GM19372 (cell line): ENCODE measurements around the gene FAS.
A peak's percentile ranks its signal among the peaks of the same experiment; 100 is the strongest.
"Not testable (repeated sequence)": the region's sequence is repeated elsewhere in the genome, so short reads cannot be mapped to it uniquely, and the experiment has no call there.

Experiments used
- ATAC-seq: cut with Tn5 transposase; IDR thresholded peaks from one replicate; pipeline ENCODE4 v1.9.1; 2021; ENCODE audit warnings: mild to moderate bottlenecking, low read depth, moderate library complexity; ENCODE audit not compliant: unreplicated experiment

The FAS gene

DNA sequence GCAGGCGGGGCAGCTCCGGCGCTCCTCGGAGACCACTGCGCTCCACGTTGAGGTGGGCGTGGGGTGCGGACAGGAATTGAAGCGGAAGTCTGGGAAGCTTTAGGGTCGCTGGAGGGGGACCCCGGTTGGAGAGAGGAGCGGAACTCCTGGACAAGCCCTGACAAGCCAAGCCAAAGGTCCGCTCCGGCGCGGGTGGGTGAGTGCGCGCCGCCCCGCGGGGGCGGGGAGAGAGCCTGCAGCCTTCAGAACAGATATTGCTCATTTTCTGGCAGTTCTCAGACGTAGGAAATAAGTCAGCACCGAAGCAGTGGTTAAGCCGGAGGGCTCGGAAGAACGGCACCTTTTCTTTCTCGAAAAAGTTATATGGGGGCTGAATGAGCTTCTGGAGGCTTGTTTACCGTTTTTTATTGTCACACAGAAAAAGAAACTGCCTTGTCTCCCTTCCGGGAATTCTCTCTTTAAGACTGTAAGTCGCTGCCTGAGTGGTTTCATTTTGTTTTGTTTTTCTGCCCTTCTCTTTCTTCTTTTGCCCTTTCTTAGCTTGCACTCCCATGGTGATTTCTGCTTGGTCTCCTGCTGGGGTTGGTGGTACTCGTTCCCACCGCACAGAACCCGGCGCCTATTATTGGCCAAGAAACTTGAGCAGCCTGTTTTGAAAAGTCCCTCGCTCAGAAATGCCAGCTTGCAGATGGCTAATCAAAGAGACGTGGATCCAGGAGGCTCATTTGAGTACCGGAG lies 732 bp downstream of the FAS start:
- peak; percentile 33 for ATAC-seq

DNA sequence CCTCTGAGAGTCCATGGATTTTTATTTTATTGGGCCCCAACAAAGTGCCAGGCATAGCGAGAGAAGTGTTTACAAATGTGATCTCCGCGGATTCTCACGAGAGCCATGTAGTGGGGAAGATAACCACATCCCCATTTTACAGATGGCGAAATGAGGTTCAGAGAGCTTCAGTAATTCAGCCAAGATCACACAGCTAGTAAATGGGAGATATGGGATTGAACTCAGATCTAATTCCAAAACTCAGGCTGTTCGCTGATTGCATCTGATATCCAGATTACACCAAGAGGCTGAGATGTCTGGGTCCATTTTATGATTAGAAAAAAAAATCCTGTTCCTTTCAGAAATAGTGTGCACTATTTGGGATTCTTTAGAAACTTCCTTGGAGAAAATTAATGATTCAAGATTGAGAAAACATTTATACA lies 1.3 kb downstream of the FAS start:
- ATAC-seq, result no peak

DNA sequence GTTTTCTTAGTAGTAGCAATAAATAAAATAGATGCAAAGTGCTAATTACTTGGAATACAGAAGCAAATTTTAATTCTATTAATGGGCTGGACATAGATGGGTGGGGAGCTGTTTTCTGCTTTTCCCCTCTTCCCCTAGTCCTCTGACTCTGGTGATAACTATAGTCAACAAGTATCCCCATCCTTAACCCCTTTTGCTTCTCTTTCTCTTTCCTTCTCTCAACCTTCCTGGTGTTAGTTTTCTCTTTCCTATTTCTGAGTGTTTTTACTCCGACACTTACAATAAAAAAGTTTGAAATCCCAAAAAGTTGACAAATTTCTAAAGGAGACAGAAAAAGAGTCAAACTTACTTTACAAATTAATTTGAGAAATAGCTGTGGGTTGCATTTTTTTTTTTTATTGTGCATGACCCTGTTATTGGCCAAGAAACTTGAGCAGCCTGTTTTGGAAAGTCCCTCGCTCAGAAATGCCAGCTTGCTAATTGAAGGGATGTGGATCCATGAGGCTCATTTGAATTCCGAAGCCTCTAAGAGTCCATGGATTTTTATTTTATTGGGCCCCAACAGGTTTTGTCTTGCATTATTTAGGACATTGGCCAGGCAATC lies 2.4 kb downstream of the FAS start:
- no peak for ATAC-seq

DNA sequence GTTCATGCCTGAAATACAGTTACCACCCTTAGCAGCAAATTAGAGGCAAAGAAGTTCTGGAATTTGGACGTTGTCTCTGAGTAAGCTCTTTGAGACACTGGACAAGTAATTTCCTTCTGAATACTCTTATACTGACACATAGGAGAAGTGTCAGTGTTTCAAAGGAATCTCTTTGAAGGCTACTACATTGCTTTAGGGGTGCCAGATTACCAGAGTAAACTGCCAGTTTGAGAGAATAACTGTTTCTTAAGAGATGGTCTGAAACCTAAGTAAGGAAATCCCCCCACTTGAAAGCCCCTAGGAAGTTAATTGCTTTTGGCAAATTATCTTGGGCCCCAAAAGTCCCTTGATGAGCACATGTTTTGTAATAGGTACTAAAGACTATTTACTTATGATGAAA lies 3.4 kb downstream of the FAS start:
- ATAC-seq, result no peak

DNA sequence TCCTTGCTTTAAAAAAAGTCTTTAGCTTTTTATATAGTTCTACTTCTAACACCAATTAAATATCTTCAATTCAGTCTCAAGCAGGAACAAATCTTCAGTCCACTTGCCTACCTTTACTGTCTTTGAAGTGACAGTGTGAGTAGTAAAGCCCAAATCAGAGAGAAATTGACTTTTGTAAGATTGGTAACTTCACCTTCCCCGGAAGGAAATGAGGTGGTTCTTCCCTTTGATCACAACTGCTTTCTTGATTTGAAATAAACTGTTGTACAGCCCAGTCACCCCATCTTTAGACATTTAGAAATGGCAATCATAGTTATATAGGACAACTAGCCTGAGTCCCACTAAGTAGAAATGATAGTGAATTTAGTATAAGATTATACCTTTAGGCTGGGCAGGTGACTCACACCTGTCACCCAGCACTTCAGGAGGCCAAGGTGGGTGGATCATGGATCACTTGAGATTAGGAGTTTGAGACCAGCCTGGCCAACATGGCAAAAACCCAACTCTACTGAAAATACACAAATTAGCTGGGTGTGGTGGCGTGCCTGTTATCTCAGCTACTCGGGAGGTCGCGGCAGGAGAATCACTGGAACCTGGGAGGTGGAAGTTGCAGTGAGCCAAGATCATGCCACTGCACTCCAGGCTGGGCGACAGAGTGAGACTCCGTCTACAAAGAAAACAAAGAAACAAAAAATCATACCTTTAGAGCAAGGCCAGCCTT lies 4.7 kb downstream of the FAS start:
- ATAC-seq, result no peak

DNA sequence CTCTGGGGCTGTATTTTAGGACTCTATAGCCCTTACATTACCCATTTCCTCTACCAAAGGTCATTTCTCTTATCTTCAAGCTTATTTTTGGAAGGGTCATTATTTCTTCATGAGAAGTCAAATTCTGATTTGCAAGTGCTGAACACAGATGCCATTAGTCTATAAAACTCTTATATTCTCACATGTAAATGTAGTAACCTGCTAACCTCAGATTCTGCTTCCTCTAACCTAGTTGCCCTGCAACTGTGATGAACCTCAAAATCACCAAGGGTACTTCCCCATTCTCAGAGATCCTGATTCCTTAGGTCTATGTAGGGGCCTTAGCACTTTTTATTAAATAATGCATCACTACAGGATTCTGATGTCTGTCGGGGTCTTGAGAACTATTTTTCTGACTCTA lies 6.3 kb downstream of the FAS start:
- ATAC-seq, result no peak

DNA sequence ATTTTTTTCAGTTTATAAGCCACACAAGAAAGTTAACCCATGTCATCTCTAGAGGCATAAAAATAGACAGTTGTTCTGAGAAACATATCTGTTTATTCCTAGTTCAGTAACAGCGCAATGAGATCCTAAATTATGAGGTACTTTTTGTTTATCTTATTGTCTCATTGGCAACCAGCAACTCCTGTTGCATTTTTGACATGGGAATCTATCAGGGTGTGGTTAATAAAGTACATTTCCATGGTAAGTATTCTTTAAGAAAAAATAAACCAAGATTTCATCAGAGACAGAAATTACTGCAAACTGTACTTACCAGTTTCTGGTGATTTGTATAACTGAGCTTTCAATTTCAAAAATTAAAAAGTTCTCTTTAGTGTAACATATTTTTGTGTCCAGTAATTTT lies 9.0 kb downstream of the FAS start:
- ATAC-seq, result no peak

DNA sequence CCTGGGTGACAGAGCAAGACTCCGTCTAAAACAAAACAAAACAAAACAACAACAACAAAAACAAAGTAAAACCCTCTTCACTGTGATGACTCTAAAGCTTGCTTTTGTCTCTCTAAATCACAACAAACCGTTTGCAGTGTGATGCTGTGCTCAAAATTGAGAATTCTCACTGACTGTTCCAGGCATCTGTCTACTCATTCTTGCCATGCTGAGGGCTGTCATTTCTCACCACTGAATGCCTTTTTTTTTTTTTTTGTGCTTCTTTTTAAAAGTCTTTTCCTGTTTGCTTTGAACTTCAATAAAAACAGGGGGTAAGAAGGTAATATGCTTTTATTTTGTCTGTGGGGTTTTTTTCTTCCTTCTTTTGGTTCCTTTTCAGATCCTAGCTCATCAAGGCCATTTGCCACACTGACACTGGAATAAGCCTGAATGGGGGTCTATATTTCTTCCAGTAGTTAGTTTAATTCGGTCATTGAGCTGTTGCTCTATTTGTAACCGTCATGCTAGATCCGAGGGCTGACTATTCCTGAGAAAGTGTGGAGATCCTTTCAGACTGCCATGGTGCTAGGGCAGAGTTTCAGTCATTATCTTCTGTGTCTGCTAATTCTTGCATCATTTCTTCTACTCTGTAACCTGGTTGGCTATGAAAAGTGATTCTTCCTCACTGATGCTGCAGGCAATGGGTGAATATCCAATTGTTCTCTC lies 10.6 kb downstream of the FAS start:
- ATAC-seq, result no peak

DNA sequence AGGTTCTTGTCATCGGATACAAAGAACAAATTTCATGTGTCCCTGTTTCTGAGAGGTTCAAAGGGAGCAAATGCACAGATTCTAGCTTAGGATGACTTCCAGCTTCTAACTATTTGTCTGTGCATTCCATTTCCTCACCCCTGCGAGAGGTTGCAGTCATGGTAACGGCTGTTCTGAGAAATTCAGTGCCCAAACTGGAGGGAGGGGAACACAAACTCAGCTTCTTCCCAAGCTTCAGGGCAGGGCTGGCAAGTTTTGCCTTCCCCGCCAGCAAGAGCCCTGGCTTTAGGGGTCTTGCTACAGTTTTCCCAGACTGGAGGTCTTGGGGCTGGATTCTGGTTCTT lies 11.1 kb downstream of the FAS start:
- ATAC-seq, result no peak

DNA sequence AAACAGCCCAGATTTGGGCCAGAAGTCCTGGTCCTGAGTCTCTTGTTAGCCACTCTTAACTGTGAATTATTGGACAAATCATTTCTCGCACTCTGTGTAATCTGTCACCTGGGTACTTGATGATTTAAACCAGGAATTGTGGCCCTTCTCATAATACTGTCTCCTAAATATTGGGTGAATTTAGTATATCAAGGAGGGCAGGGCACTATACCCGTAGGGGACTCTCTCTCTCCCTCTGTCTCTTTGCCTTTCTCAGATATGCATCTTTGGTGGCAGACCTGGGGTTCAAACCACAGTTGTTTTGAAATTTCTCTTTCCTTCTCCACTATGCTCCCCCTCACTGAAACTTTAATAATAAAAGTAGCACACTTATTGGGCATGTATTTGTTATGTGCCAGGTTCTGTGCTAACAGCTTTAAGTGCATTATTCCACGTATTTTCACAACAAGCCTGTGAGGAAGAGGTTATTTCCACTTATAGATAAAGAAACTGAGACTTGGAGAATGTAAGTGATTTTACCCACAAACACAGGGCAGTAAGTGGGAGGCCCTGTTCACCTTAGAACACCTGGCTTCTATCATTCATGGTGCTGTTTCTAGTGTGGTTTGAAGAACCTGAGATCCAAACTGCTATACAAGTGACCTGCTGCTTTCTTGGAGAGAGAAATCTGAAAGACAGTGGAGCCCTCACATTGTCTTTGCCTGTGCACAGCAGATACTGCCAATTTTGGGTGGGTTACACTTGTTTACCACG lies 11.8 kb downstream of the FAS start:
- no peak for ATAC-seq

DNA sequence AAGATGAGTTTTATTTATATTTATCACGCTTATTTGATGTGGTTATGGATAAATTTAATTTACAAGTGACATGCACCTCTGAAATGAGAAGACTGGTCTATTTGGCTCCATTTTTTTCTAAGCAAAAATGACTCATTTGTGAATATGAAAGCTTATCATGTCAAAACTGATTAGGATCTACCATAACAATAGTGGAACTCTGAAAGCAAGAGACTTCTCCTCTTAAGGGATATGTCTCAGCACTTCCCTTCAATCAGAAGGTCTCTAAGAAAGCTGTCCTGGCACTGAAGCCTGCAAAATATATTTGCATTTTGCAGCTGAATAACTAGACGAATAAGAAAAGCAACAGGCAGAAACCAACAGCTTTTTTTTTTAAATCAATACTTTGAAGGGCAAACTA lies 12.7 kb downstream of the FAS start:
- no peak for ATAC-seq

DNA sequence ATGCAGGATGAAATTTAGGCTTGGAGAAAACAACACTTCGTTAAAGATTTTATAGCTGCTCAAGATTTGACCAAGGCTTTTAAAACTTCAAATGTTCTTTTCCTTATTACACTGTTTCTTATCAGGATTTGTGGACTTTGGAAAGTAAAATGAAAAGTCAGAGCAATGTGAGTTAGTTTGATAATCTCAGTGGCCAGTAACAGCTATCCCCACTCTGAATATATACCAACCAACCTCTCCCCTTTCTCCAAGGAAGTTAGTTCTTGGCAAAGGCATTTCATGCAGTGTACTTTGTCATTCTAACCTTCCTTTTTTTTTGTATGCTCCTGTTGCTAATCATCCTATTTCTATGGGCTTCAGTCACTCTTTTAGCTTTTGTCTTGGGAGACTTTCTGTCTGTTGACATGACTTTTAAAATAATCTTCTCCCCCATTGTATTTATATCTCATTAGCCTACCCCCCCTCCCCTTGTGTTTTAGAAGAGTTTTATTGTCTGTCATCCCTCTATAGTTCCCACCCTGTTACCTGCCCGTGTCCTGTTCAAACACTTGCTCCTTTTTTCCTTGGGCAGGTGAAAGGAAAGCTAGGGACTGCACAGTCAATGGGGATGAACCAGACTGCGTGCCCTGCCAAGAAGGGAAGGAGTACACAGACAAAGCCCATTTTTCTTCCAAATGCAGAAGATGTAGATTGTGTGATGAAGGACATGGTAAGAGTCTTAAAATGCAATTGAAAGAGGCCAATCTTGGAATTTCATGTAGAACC lies 16.7 kb downstream of the FAS start:
- ATAC-seq, result no peak

DNA sequence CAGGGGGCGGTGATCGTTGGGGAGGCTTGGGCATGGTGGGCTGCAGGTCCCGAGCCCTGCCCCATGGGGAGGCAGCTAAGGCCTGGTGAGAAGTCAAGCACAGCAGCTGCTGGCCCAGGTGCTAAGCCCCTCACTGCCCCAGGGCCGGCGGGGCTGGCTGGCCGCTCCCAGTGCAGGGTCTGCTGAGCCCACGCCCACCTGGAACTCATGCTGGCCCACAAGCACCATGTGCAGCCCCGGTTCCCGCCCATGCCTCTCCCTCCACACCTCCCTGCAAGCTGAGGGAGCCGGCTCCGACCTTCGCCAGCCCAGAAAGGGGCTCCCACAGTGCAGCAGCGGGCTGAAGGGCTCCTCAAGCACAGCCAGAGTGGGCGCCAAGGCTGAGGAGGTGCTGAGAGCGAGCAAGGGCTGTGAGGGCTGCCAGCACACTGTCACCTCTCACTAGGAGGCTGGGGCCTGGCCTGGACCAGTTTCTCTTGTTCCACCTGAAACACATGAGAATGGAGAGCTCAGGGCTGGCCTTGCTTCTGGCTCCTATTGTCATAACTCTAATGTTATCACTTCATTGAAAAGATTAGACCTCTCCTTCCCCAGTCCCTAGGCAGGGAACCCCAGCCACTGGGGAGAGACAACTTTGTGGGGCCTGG lies 28.2 kb downstream of the FAS start:
- ATAC-seq, result not testable (repeated sequence)

DNA sequence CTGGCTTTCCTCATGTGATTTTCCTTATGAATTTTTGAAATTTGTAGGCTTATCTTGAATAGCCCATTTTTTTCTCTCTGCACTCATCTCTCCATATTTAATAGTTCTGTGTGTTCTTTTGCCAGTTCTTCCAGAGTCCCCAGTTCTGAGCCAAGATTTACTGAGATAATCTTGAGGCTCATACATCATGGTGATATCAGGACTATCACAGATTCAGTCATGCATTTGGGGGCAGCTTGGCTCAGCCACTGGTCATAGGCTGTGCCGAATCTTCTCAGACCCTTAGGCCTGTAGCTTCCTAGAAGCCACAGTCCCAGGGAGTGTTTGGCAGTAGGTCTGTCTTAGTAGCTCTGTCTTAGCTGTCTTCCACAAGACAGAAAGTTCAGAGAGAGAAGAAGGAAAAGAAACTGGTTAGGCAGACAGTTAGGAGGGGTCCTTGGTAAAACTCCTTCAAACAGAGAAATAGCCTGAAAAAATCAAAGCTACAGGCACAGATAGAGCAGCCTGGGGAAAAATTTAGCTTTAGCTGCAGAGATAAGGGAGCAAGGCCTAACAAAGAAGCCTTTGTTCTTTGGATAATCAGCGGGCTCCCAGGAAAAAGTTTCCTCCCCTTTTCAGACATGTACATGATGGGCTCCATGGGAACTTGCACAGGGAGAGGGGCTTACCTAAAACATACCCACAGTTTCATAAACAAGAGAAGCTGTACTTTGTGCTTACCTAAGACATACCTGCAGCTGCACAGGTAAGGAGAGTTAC lies 29.1 kb downstream of the FAS start:
- no peak for ATAC-seq

DNA sequence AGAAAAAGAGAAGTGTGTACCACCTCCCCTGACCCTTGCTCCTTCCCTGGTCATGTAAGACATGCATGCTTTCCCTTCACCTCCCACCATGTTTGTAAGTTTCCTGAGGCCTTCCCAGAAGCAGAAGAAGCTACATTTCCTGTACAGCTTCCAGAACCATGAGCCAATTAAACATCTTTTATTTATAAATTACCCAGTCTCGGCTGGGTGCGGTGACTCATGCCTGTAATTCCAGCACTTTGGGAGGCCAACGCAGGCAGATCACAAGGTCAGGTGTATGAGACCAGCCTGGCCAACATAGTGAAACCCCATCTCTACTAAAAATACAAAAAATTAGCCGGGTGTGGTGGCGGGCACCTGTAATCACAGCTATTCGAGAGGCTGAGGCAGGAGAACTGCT lies 30.9 kb downstream of the FAS start:
- ATAC-seq, result not testable (repeated sequence)

DNA sequence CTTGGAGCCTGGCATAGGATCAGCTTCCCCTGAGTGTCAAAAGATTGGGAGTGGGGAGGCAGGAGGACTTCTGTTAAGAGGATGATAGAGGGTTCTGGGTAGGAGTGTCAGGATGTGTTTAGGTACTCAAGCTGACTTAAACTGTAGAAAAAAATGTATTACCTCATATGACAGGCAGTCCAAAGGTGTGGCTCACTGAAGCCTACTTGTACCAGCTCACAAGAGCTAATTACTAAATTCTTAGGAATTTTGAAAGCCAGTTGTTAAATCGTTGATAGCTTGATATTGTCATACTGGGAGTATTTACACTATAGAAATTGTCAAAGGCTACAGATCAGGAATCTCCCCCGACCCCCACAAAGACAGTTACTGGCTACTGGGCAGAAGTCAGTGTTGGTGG lies 32.1 kb downstream of the FAS start:
- no peak for ATAC-seq

DNA sequence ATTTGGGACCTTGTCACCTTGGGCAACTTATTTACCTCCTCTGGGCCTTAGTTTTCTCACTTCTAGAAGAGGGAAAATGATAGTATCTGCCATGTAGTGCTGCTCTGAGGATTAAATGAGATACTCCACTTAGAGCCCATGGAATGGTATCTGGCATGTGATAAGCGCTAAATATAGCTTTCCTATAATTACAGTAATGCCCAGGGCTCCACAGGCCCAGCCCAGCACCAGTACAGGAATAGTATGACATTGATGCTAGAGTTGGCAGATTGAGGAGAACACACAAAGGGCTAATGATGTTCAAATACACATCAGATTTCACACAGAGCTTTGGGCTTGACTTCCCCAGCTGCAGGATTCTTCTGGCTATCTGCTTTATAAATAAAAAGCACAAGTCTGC lies 34.9 kb downstream of the FAS start:
- no peak for ATAC-seq

DNA sequence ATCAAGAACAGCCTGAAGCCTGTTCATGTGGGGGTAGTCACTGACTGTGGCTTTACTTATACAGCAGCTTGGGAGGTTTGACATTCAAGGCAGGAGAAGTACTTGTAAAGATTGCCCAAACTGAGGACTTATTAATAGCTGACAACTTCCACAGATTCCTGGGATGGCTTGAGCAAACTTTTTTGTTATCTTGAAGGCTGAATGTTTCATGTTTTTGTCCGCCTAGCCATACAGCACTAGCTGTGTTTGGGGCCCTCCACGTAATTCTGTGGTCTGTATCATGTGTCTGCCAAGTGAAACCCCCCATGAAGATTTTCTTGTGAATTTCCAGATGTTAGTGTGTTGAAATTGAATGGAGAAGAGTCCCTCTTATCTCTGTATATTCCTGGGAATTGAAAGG lies 38.6 kb downstream of the FAS start:
- ATAC-seq, result no peak
